HG03432 (cell line): Measurements from ENCODE around the gene HOXB9.

ENCODE experiments used
- ATAC-seq: cut with Tn5 transposase; IDR thresholded peaks from one replicate; pipeline ENCODE4 v1.9.1; 2021; ENCODE audit warnings: mild to moderate bottlenecking, moderate library complexity; ENCODE audit not compliant: unreplicated experiment

HOXB9 gene

GRCh38 chr17:48612854-48613691 is 13.1 kb downstream of the HOXB9 start:
- ATAC-seq: no peak

GRCh38 chr17:48612456-48612853 is 13.7 kb downstream of the HOXB9 start:
- no peak for ATAC-seq

DNA sequence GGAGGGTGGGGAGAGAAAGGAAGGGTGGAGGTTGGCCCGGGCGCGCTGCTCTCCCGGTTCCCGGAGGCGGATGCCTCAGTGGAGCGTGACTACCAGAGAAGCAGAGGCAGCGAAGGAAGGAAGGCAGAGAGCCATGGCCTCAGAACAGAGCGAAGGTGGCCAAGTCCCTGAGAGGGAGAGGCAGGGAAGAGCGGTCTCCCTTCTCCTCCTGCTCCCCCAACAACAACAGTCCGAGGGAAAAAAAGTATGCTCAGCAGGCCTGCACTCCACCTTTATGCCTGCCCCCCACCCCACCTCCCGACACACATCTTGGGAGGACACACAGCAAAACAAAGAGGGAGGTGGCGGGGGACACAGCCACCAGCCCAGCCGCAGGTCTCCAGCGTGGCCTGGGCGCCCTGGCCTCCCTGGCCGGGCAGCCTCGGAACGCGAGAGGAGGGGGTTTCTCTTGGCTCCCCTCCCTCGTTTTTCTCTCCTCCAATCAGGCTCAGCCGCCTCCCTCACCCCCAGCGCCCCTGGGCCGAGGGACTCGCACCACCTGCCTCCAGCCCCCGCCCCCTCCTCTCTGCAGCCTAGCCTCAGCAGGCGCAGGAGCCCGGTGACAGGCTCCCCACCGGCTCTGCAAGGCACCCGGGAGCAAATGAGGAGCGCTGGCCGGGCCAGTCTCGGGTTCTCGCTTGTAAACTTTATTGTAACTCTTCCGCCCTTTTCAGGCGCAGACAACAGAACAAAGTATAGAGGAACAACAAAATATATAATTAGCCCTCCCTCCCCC is 14.3 kb downstream of the HOXB9 start:
- ATAC-seq: no peak

DNA sequence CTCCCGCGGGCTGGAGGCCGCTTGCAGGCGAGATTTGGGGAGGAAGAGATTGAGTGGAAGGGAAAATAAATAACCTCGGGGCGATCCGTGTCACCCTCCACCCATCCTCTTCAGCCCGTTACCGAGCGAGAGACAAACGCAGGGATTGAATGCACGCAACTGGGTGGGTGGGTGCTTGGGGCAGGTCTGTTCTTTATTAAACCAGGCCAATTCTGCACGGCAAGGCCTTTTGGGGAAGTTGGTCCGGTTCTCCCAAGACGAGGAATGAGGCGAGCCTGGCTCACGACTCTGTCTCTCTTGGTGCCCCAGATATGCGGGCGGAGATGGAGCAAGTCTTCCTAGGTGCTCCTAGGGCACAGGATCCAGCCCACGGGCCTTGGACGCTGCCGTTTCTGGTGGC is 14.9 kb downstream of the HOXB9 start:
- no peak for ATAC-seq

GRCh38 chr17:48610282-48611211 is 15.6 kb downstream of the HOXB9 start, which contains the start of gene HOXB7:
Gene HOXB7 (minus strand): TSS chr17:48611017. CDS start chr17:48610918, 99 bp downstream.
- no peak for ATAC-seq

DNA sequence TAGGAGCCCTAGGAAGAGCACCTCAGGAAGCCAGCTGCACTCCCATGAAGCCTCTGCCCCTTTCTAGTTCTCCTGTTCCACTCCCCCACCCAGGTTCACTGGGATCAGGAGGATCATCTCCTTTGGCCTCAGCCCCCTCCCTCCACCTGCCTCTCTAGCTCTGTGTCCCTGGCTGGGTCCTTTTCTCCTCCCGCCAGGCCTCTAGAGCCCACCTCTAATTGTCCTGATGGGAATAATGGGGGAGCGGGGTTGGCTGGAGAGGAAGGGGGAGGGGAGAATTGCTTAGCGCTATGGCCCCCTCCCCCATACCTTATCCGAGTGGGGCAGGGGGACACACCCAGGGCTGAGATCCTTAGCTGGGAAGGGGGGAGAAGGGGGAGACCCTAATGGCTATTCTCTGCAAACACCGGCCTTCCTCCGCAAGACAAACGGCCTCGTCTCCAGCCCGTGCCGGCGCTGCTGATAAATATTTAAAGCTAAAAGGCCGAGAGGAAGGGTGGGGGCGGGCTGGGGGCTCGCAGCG is 16.3 kb downstream of the HOXB9 start:
- ATAC-seq: no peak

- no peak for ATAC-seq
Observed at GRCh38 chr17:48609033-48609432, 17.1 kb downstream of the HOXB9 start.

GRCh38 chr17:48608494-48608834 is 17.7 kb downstream of the HOXB9 start:
- ATAC-seq: no peak

GRCh38 chr17:48606892-48607614 is 19.1 kb downstream of the HOXB9 start:
- ATAC-seq: no peak

- no peak for ATAC-seq
Observed at GRCh38 chr17:48605991-48606891, 19.9 kb downstream of the HOXB9 start.

DNA sequence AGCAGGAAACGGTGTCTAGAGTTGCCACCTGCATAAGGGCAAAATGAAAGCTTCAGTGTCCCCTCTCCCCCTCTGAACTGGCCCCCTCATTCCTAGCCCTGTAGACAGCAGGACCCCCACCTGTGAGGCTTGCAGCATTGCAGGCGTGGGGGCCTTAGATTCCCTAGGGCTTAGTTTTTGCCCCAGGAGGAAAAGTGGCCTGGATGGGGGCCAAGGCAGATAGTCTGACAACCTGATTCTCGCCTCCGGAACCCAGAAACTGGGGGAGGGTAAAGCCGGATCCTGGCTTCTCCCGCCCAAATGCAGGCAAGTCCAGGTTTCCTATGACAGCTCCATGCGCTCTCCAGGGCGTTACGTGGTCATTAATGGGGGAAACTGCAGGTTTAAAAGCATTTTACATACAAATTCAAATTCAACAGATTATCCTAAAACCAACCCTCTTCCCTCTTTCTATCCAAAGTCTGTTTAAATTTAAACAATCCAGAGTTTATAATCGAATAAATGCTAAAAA is 20.7 kb downstream of the HOXB9 start:
- ATAC-seq: no peak

- no peak for ATAC-seq
Observed at GRCh38 chr17:48604770-48605329, 21.3 kb downstream of the HOXB9 start, which contains the start of gene HOXB6. Gene HOXB6 (minus strand): TSS chr17:48604986. CDS start chr17:48598150, 6,836 bp downstream.

GRCh38 chr17:48603959-48604769 is 22.0 kb downstream of the HOXB9 start:
- ATAC-seq: no peak

DNA sequence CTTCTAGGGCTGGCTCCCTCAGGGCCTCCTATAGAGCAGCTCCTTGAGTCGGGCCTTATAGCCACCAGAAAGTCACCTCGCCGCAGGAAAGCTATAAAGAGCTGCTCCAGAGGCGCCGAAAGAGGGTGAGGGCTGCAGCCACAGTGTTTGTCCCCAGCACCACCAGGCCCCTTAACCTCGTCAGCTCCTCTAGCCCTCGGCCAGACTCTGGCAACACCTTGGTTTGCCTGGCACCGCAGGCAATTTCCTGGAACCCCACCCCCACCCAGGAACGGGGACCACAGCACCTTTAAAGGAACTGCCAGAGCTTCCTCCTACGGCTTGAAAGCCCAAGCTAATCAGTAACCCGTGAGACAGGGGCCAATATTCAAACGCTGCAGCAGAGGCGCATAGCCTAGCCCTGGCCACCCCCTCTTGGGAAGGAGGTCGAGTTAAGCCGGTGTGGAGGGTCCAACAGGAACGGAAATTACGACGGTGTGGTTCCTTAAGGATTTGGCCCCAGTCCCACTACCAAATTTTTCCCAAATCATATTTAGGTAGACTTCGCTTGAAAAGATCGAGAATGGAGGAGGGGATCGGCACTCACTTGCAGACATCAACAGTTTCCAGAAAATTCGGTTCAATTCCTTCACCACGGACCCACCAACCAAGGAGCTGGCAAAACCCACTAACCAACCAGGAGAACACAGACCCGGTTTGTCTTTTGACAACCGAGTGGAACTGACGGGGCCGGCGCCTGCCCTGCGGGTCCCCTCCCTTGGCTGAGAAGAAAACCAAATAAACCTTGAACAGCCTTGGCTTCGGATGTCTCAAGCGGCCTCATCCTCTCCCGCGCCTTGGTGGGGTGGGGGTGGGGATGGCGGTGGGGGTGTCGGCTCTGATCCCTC is 24.4 kb downstream of the HOXB9 start:
- no peak for ATAC-seq

DNA sequence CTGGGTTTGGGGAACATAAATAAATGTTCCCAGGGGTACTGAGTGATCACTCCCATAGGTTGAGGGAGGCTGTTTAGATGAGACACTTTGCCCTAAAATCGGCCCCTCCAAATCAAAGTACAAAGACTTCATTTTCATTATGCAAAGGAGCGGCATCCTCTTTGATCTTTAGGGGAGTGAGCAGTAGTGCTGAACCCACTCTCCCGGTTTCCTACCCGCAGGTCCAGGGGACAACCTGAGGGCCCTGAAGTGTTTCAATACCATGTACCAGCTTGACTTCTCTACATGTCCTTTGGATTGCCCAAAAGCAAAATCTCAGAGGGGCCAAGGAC is 25.0 kb downstream of the HOXB9 start:
- no peak for ATAC-seq

GRCh38 chr17:48600244-48601098 is 25.7 kb downstream of the HOXB9 start:
- ATAC-seq: no peak
